Caco-2 (cell line): ENCODE data around the gene NKAIN2. TPM values are rescaled to one million over a fixed set of nuclear protein-coding genes. Genes with fewer than 3 reads are reported as not detected.

Experiments
- BruUV-seq: library from RNA; stranded (reverse); fragments of 400-500 nt; replicated peaks from 2 replicates; lab custom pipeline; 2021; lab: Mats Ljungman, UMichigan
- CTCF ChIA-PET: fragments of 300-600 bp; sonication (Branson Sonifier 250); formaldehyde crosslinking; loops from one replicate; lab custom pipeline; 2022; ENCODE audit warnings: antibody characterized with exemption; lab: Charles Lee
- POLR2A ChIA-PET: fragments of 300-600 bp; sonication (Branson Sonifier 250); formaldehyde crosslinking; loops from one replicate; lab custom pipeline; 2022; ENCODE audit warnings: antibody characterized with exemption; lab: Charles Lee
- DNase-seq, 2 experiments: peaks; one replicate each; pipeline versions ENCODE4 v3.0.0 to v3.0.0-alpha.2; 2020 to 2022
- H3K27me3 ChIP-seq: replicated peaks from 2 replicates; pipeline ENCODE4 v1.6.0; 2011; ENCODE audit warnings: low read length; ENCODE audit not compliant: control insufficient read depth, insufficient read depth
- H3K36me3 ChIP-seq: 2 replicates; pipeline ENCODE4 v1.5.1; 2011; ENCODE audit warnings: low read length; ENCODE audit not compliant: control insufficient read depth, insufficient read depth
- H3K4me1 ChIP-seq: fragments of 250-450 bp; sonication (Bioruptor Pico); 2 replicates; pipeline ENCODE4 v1.5.1; 2020; ENCODE audit warnings: mild to moderate bottlenecking
- H3K4me3 ChIP-seq: 2 replicates; pipeline ENCODE4 v1.5.1; 2011; ENCODE audit warnings: low read depth, mild to moderate bottlenecking, control low read depth, low read length
- H3K9me3 ChIP-seq: fragments of 250-450 bp; sonication (Bioruptor Pico); 2 replicates; pipeline ENCODE4 v1.5.1; 2020; ENCODE audit warnings: mild to moderate bottlenecking, moderate library complexity
- H3K27ac Mint-ChIP-seq: one replicate; pipeline ENCODE4 v1.8.0; 2022; ENCODE audit warnings: mixed read lengths; ENCODE audit not compliant: unreplicated experiment
- H3K27me3 Mint-ChIP-seq: one replicate; pipeline ENCODE4 v1.8.0; 2022; ENCODE audit warnings: mixed read lengths; ENCODE audit not compliant: insufficient read depth, unreplicated experiment
- H3K36me3 Mint-ChIP-seq: one replicate; pipeline ENCODE4 v1.8.0; 2022; ENCODE audit warnings: mild to moderate bottlenecking, mixed read lengths; ENCODE audit not compliant: insufficient read depth, unreplicated experiment
- H3K4me1 Mint-ChIP-seq: one replicate; pipeline ENCODE4 v1.8.0; 2022; ENCODE audit warnings: low read depth, mixed read lengths; ENCODE audit not compliant: unreplicated experiment
- H3K4me3 Mint-ChIP-seq: one replicate; pipeline ENCODE4 v1.8.0; 2022; ENCODE audit warnings: mild to moderate bottlenecking, moderate library complexity, mixed read lengths; ENCODE audit not compliant: unreplicated experiment
- H3K9me3 Mint-ChIP-seq: one replicate; pipeline ENCODE4 v1.8.0; 2022; ENCODE audit warnings: mixed read lengths; ENCODE audit not compliant: unreplicated experiment
- intact Hi-C: fragments of 100-400 bp; cut with micrococcal nuclease; formaldehyde crosslinking; loops from one replicate; pipeline ENCODE4 v1.10.0; 2022; ENCODE audit not compliant: unreplicated experiment
- total RNA-seq: library from RNA; stranded (reverse); gene quantifications from 2 replicates; pipeline ENCODE4 v1.2.3, GENCODE V29; 2022
- TF ChIP-seq, protein P1 (sequence below), 2 experiments: fragments of 200-600 bp in 1 of 2; IDR thresholded peaks; 1 replicate in 1 of 2; 2 replicates in 1 of 2; pipeline versions ENCODE4 v1.5.1 to v1.8.0; 2011 to 2022; ENCODE audit warnings: antibody characterized with exemption in 1 of 2, control low read depth in 1 of 2, inconsistent platforms in 1 of 2, low read depth in 1 of 2, low read length in 1 of 2, mild to moderate bottlenecking in 1 of 2, moderate library complexity in 1 of 2; ENCODE audit not compliant: insufficient read depth in 1 of 2, severe bottlenecking in 1 of 2, unreplicated experiment in 1 of 2

NKAIN2 gene
- total RNA-seq, 1 experiment from 2014 or later: not detected

GRCh38 chr6:123869334-123869733 is 65.7 kb downstream of the NKAIN2 start:
- POLR2A ChIA-PET: no interaction called here
- Histone ChIP-seq H3K36me3 (no peaks in the 10 kb centered on the region), H3K4me1 (no peaks in the 10 kb centered on the region), H3K9me3 (no peaks in the 10 kb centered on the region), H3K27me3 (no peaks in the 10 kb centered on the region), H3K4me3 (no peak overlapping the region)
- intact Hi-C loops: no loop called here
- H3K27me3 Mint-ChIP-seq: peaks cover 3% of the 10 kb centered on the region
- no peaks in the 10 kb centered on the region for H3K4me1 Mint-ChIP-seq
- H3K9me3 Mint-ChIP-seq: no peaks in the 10 kb centered on the region
- H3K36me3 Mint-ChIP-seq: no peaks in the 10 kb centered on the region
- TF ChIP-seq, protein P1, sequence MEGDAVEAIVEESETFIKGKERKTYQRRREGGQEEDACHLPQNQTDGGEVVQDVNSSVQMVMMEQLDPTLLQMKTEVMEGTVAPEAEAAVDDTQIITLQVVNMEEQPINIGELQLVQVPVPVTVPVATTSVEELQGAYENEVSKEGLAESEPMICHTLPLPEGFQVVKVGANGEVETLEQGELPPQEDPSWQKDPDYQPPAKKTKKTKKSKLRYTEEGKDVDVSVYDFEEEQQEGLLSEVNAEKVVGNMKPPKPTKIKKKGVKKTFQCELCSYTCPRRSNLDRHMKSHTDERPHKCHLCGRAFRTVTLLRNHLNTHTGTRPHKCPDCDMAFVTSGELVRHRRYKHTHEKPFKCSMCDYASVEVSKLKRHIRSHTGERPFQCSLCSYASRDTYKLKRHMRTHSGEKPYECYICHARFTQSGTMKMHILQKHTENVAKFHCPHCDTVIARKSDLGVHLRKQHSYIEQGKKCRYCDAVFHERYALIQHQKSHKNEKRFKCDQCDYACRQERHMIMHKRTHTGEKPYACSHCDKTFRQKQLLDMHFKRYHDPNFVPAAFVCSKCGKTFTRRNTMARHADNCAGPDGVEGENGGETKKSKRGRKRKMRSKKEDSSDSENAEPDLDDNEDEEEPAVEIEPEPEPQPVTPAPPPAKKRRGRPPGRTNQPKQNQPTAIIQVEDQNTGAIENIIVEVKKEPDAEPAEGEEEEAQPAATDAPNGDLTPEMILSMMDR (IDR thresholded peaks at IDR 0.05; ENCODE audit: insufficient read depth in 1 of 2, low read depth in 1 of 2, low read length in 1 of 2, severe bottlenecking in 1 of 2, unreplicated experiment in 1 of 2): no peak
- H3K27ac Mint-ChIP-seq: no peak overlapping the region
- H3K4me3 Mint-ChIP-seq: no peak overlapping the region
- CTCF ChIA-PET: no interaction called here
- no TSS peak for BruUV-seq
- no peak for DNase-seq

- H3K36me3 ChIP-seq: no peaks in the 10 kb centered on the region
- Mint-ChIP-seq H3K36me3 (no peaks in the 10 kb centered on the region), H3K4me1 (no peaks in the 10 kb centered on the region), H3K27ac (no peak overlapping the region), H3K4me3 (no peak overlapping the region), H3K27me3 (peaks cover 3% of the 10 kb centered on the region), H3K9me3 (no peaks in the 10 kb centered on the region)
- ChIA-PET CTCF (no interaction called here), POLR2A (no interaction called here)
- no peaks in the 10 kb centered on the region for H3K4me1 ChIP-seq
- intact Hi-C loops: no loop called here
- DNase-seq: no peak
- H3K4me3 ChIP-seq: no peak overlapping the region
- H3K27me3 ChIP-seq: no peaks in the 10 kb centered on the region
- BruUV-seq: no TSS peak
- TF ChIP-seq, protein P1 (IDR thresholded peaks at IDR 0.05; ENCODE audit: insufficient read depth in 1 of 2, low read depth in 1 of 2, low read length in 1 of 2, severe bottlenecking in 1 of 2, unreplicated experiment in 1 of 2): no peak
- H3K9me3 ChIP-seq: no peaks in the 10 kb centered on the region
These were observed 70.3 kb downstream of the NKAIN2 start for GRCh38 chr6:123873974-123874373.

DNA sequence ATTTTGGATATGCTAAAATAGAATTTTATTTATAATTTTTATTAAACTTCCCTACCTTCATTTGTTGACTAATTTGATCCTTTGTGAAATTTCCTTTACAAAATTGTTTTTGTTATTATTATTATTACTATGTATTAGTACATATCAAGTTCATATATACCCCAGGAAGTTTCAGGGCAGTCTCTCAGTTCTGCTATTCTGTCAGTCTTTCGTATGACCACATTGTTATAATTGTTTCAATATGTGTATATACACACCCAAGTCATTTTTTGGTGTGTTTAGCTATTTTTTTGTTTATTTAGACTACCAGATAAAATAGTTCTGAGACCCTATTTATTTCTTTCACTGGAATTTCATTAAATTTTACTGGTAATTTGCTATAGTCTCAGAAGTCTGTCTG is 72.1 kb downstream of the NKAIN2 start:
- H3K36me3 Mint-ChIP-seq: no peaks in the 10 kb centered on the region
- no peak overlapping the region for H3K27ac Mint-ChIP-seq
- TF ChIP-seq, protein P1 (IDR thresholded peaks at IDR 0.05; ENCODE audit: insufficient read depth in 1 of 2, low read depth in 1 of 2, low read length in 1 of 2, severe bottlenecking in 1 of 2, unreplicated experiment in 1 of 2): no peak
- H3K4me1 Mint-ChIP-seq: no peaks in the 10 kb centered on the region
- no peak for DNase-seq
- H3K4me1 ChIP-seq: no peaks in the 10 kb centered on the region
- no peak overlapping the region for H3K4me3 Mint-ChIP-seq
- ChIA-PET CTCF (no interaction called here), POLR2A (no interaction called here)
- no peaks in the 10 kb centered on the region for H3K9me3 Mint-ChIP-seq
- H3K27me3 ChIP-seq: no peaks in the 10 kb centered on the region
- no TSS peak for BruUV-seq
- no peaks in the 10 kb centered on the region for H3K9me3 ChIP-seq
- H3K4me3 ChIP-seq: no peak overlapping the region
- no peaks in the 10 kb centered on the region for H3K36me3 ChIP-seq
- intact Hi-C loops: no loop called here
- H3K27me3 Mint-ChIP-seq: peaks cover 6% of the 10 kb centered on the region
